Subcutaneous adipose tissue (tissue), 4 donors: ENCODE results near the gene IL19. TPM values are rescaled to one million over a fixed set of nuclear protein-coding genes. Genes with fewer than 3 reads are reported as not detected.

Experiments used
- total RNA-seq, 4 donors: library from RNA; depleted of rRNA; stranded (reverse); fragments of >200 nt; gene quantifications; one replicate each; pipeline ENCODE4 v1.1.0, GENCODE V29; 2016
- TF ChIP-seq, protein P1 (sequence below): fragments of 450-650 bp; IDR thresholded peaks from one replicate; pipeline ENCODE4 v1.5.1; 2016; ENCODE audit warnings: low read depth, mild to moderate bottlenecking, control low read depth, antibody characterized with exemption, moderate library complexity

The IL19 gene
- total RNA-seq, 4 donors from 2014 or later: not detected

DNA sequence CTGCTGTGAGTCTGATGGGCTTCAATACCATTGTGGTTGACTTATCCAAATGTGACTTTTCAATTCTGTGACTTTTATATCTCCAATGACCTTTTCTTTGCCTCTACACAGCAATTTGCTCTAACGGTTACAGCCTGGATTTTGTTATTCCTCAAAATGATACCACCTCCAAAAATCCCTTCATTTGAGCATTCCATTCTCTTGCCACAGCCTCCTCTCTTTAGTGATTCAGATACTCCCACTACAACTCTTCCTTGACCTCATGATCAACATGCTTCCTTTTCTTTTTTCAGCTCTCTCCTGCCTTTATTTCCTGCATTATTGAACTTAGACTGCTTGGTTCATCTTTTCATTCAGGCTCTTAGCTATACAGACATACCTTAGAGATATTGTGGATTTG is 16.6 kb upstream of the IL19 start:
- TF ChIP-seq, protein P1, sequence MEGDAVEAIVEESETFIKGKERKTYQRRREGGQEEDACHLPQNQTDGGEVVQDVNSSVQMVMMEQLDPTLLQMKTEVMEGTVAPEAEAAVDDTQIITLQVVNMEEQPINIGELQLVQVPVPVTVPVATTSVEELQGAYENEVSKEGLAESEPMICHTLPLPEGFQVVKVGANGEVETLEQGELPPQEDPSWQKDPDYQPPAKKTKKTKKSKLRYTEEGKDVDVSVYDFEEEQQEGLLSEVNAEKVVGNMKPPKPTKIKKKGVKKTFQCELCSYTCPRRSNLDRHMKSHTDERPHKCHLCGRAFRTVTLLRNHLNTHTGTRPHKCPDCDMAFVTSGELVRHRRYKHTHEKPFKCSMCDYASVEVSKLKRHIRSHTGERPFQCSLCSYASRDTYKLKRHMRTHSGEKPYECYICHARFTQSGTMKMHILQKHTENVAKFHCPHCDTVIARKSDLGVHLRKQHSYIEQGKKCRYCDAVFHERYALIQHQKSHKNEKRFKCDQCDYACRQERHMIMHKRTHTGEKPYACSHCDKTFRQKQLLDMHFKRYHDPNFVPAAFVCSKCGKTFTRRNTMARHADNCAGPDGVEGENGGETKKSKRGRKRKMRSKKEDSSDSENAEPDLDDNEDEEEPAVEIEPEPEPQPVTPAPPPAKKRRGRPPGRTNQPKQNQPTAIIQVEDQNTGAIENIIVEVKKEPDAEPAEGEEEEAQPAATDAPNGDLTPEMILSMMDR: no peak

DNA sequence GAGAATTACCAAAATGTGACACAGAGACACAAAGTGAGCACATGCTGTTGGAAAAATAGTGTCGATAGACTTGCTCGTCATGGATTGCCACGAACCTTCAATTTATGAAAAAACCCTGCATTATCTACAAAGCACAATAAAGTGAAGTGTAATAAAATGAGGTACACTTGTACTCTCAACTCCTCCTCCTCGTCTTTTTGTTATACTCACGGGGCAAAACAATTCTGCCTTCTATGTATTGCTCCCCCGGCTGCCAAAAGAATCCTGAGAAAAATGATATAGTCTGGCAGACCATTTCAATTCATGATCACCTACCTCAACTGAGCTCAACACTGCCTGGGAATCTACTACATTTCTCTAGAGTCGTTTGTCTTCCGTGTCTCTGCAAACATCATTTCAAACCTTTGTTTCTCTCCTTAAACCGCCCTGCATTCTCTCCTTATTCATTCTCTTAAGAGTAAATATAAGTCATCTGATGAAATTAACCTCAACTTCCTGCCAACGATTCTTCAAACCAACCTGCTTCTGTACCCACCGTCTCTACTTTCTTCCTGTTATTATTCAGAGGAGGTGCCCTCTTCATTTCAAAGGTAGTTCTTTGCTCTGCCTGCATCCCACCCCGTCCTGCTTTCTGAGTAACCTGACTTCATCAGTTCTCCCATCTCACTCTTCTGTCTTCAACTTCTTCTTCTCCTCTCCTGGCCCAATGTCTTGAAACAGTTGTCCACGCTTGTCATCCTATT is 12.9 kb upstream of the IL19 start:
- TF ChIP-seq, protein P1: no peak

GRCh38 chr1:206760590-206760989 is 10.0 kb upstream of the IL19 start:
- TF ChIP-seq, protein P1: no peak

GRCh38 chr1:206761159-206761768 is 9.3 kb upstream of the IL19 start:
- TF ChIP-seq, protein P1: no peak

DNA sequence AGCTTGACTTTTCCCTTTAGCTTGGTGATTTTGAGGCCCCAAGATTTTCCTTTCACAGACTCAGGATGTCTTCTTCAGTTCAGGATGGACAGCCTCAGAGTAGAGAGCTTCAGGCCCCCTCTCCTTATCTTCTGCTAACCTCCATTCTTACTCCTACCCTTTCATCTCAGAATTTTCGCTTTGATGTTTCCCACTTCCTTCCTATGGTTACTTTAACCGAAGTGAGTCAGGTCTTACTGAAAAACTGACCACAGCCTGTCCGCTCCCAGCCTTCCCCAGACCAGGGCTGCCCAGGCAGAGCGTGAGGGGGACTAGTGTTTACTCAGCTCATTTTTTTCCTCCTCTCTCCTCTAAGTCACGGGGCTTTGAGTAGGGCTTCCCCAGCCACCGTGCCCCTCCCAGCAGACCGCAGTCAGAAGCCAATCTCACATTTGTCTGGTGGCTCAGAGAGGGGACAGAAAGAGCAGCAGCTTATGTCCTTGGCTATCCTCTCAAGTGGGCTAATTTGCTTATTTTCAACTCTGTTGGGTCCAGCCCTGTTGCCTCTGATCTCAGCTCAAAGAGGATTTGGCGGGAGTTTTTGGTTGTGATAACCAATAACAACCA is 4.2 kb upstream of the IL19 start:
- TF ChIP-seq, protein P1: no peak

DNA sequence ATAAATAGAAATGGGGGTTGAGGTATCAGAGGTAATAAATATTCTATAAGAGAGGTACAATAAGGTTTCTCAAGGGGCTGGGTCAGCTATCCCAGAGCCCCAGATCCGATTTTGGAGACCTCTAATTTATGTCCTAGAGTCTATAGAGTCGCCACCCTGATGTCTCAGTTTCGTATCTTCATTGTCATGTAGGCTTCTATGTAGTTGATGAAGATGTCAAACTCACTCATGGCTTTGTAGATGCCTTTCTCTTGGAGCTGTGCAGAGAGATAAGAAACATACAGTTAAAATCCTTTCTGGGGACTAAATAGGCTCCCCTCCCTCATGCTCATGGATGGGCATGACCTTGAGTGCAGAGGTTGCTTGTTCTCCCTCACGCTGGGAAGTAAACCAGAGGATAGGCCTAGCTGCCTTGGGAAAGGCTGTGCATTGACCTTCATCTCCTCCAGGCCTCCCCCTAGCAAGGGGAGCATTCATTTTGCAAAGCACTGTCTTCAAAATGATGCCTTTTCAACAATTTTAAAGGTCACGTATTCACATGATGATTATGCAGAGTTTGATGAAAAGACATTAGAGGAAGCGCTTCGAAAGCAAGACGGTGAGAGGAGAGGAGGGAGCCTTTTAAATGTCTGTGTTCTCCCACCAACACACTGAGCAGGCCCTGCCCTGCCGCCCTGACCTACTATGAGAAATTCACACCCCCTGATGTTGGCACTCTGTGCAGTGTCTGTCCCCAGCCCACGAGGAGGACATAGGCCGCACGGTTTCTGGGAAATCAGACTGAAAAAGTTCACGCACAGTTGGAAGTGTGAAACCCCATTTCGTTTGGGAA is 1.9 kb upstream of the IL19 start:
- TF ChIP-seq, protein P1: no peak

DNA sequence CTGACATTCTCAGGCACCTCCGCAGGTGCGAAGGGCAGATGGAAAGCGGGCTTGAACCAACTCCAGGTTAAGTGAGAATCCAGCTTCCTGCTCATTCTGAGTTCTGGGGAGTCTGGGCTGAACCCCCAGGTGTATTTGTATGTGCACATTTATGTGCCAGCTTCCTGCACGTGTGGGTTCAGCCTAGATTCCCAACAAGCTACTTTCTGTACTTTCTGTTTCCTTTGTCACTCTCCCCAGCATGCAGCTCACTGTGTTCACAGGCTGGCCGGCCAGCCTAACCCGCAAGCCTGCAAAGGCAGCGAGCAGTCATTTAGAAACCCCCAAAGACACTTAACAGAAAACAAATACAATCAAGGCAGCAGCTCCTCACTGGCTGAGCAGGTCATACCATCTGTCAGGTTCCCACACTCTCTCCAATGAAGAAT is 1.3 kb upstream of the IL19 start:
- TF ChIP-seq, protein P1: no peak
